Mucosa of rectum (tissue), 2 donors: ENCODE measurements around the gene SRSF4.
A peak's percentile ranks its signal among the peaks of the same experiment; 100 is the strongest.

Source experiments
- H3K27ac ChIP-seq, 2 donors: one replicate each; pipeline ENCODE4 v1.7.0; 2013; ENCODE audit warnings: inconsistent platforms in 2 of 2, low read depth in 2 of 2, low read length in 2 of 2
- H3K27me3 ChIP-seq, 2 donors: one replicate each; pipeline ENCODE4 v1.7.0; 2013; ENCODE audit warnings: low read length in 2 of 2; ENCODE audit not compliant: control insufficient read depth in 2 of 2, insufficient read depth in 2 of 2
- H3K36me3 ChIP-seq, 2 donors: one replicate each; pipeline ENCODE4 v1.7.0; 2013; ENCODE audit warnings: low read length in 2 of 2; ENCODE audit not compliant: control insufficient read depth in 2 of 2, insufficient read depth in 2 of 2
- H3K4me1 ChIP-seq, 2 donors: one replicate each; pipeline ENCODE4 v1.7.0; 2013; ENCODE audit warnings: low read length in 2 of 2, mild to moderate bottlenecking in 1 of 2; ENCODE audit not compliant: control insufficient read depth in 2 of 2, insufficient read depth in 2 of 2
- H3K4me3 ChIP-seq, 2 donors: one replicate each; pipeline ENCODE4 v1.7.0; 2013; ENCODE audit warnings: low read length in 2 of 2
- H3K9ac ChIP-seq, 2 donors: one replicate each; pipeline ENCODE4 v1.7.0; 2013; ENCODE audit warnings: low read length in 2 of 2, low read depth in 1 of 2, mild to moderate bottlenecking in 1 of 2
- H3K9me3 ChIP-seq, 2 donors: one replicate each; pipeline ENCODE4 v1.7.0; 2013; ENCODE audit warnings: low read length in 2 of 2; ENCODE audit not compliant: control insufficient read depth in 2 of 2
- donor health status: healthy.
- donor health status: Normal muscosa, but diverticular disease.

SRSF4 gene

GRCh38 chr1:29167904-29168303 is 13.8 kb downstream of the SRSF4 start:
- no peak overlapping the region for H3K9ac ChIP-seq
- no peaks in the 10 kb centered on the region for H3K9me3 ChIP-seq
- H3K4me3 ChIP-seq, result no peak overlapping the region
- no peak overlapping the region for H3K27ac ChIP-seq
- H3K27me3 ChIP-seq, result no peaks in the 10 kb centered on the region
- H3K4me1 ChIP-seq, result peaks cover 0 to 16% of the 10 kb centered on the region in 2 donors
- peaks cover 26 to 42% of the 10 kb centered on the region in 2 donors for H3K36me3 ChIP-seq

- Histone ChIP-seq H3K27me3 (no peaks in the 10 kb centered on the region), H3K36me3 (peaks cover 28 to 44% of the 10 kb centered on the region in 2 donors), H3K9ac (no peak overlapping the region), H3K9me3 (no peaks in the 10 kb centered on the region), H3K27ac (peak overlapping the region in 1 of 2 donors; percentile 18), H3K4me1 (peaks cover 8 to 26% of the 10 kb centered on the region in 2 donors), H3K4me3 (no peak overlapping the region)
These were observed 15.3 kb downstream of the SRSF4 start for GRCh38 chr1:29166291-29166878.

GRCh38 chr1:29164588-29164987 is 17.1 kb downstream of the SRSF4 start:
- no peaks in the 10 kb centered on the region for H3K27me3 ChIP-seq
- H3K36me3 ChIP-seq, result peaks cover 30 to 42% of the 10 kb centered on the region in 2 donors
- H3K9ac ChIP-seq, result no peak overlapping the region
- H3K4me3 ChIP-seq, result no peak overlapping the region
- peaks cover 8 to 21% of the 10 kb centered on the region in 2 donors for H3K4me1 ChIP-seq
- H3K27ac ChIP-seq, result no peak overlapping the region
- H3K9me3 ChIP-seq, result no peaks in the 10 kb centered on the region

GRCh38 chr1:29162476-29163138 is 19.1 kb downstream of the SRSF4 start:
- Histone ChIP-seq H3K9ac (no peak overlapping the region), H3K4me1 (peaks cover 8 to 21% of the 10 kb centered on the region in 2 donors), H3K4me3 (no peak overlapping the region), H3K9me3 (no peaks in the 10 kb centered on the region), H3K36me3 (peaks cover 46 to 48% of the 10 kb centered on the region in 2 donors), H3K27ac (no peak overlapping the region), H3K27me3 (no peaks in the 10 kb centered on the region)

- Histone ChIP-seq H3K36me3 (peaks cover 50 to 51% of the 10 kb centered on the region in 2 donors), H3K4me3 (no peak overlapping the region), H3K9me3 (no peaks in the 10 kb centered on the region), H3K4me1 (peaks cover 8 to 21% of the 10 kb centered on the region in 2 donors), H3K27me3 (no peaks in the 10 kb centered on the region), H3K27ac (no peak overlapping the region), H3K9ac (no peak overlapping the region)
These were observed 19.7 kb downstream of the SRSF4 start for GRCh38 chr1:29162025-29162424.

- Histone ChIP-seq H3K27ac (no peak overlapping the region), H3K9ac (no peak overlapping the region), H3K27me3 (no peaks in the 10 kb centered on the region), H3K36me3 (peaks cover 43 to 48% of the 10 kb centered on the region in 2 donors), H3K4me1 (peaks cover 8 to 11% of the 10 kb centered on the region in 2 donors), H3K4me3 (no peak overlapping the region), H3K9me3 (no peaks in the 10 kb centered on the region)
These were observed 21.9 kb downstream of the SRSF4 start for GRCh38 chr1:29159773-29160172.

GRCh38 chr1:29157269-29157601 is 24.5 kb downstream of the SRSF4 start:
- no peak overlapping the region for H3K4me3 ChIP-seq
- peaks cover 55 to 66% of the 10 kb centered on the region in 2 donors for H3K36me3 ChIP-seq
- no peak overlapping the region for H3K27ac ChIP-seq
- H3K27me3 ChIP-seq, result no peaks in the 10 kb centered on the region
- H3K4me1 ChIP-seq, result peaks cover 3 to 4% of the 10 kb centered on the region in 2 donors
- H3K9ac ChIP-seq, result no peak overlapping the region
- H3K9me3 ChIP-seq, result no peaks in the 10 kb centered on the region

GRCh38 chr1:29156543-29157268 is 25.0 kb downstream of the SRSF4 start:
- H3K9ac ChIP-seq, result no peak overlapping the region
- H3K4me1 ChIP-seq, result no peaks in the 10 kb centered on the region

GRCh38 chr1:29152046-29152805 is 29.5 kb downstream of the SRSF4 start:
- Histone ChIP-seq H3K27me3 (no peaks in the 10 kb centered on the region), H3K27ac (no peak overlapping the region), H3K9me3 (no peaks in the 10 kb centered on the region), H3K4me3 (no peak overlapping the region), H3K4me1 (no peaks in the 10 kb centered on the region), H3K9ac (no peak overlapping the region), H3K36me3 (peaks cover 72 to 88% of the 10 kb centered on the region in 2 donors)

More at GRCh38 chr1:29156543-29157268, 25.0 kb downstream of the SRSF4 start:
- peaks cover 61 to 72% of the 10 kb centered on the region in 2 donors for H3K36me3 ChIP-seq
- no peaks in the 10 kb centered on the region for H3K27me3 ChIP-seq
- no peak overlapping the region for H3K27ac ChIP-seq
- H3K9me3 ChIP-seq, result no peaks in the 10 kb centered on the region
- H3K4me3 ChIP-seq, result no peak overlapping the region
